K562 (cell line): ENCODE measurements around the gene TFCP2. TPM values are rescaled to one million over a fixed set of nuclear protein-coding genes. Genes with fewer than 3 reads are reported as not detected.
A peak's percentile ranks its signal among the peaks of the same experiment; 100 is the strongest.

Source experiments
- CBX8 ChIP-seq: fragments of 200-600 bp; sonication (generic); IDR thresholded peaks from 2 replicates; pipeline ENCODE4 v1.6.1; 2012; ENCODE audit warnings: borderline replicate concordance, mixed run types, low read depth, mild to moderate bottlenecking, moderate library complexity, mixed read lengths, low read length, control low read depth, inconsistent platforms; ENCODE audit not compliant: poor library complexity, severe bottlenecking; ENCODE audit errors: extremely low read depth
- CHCHD3 ChIP-seq: fragments of 250-450 bp; sonication (Bioruptor Pico); IDR thresholded peaks from 2 replicates; pipeline ENCODE4 v2.1.2; 2022; ENCODE audit warnings: mild to moderate bottlenecking
- CHD1 ChIP-seq: fragments of 200-600 bp; sonication (generic); IDR thresholded peaks from one replicate; pipeline ENCODE4 v1.6.1; 2012; ENCODE audit warnings: mild to moderate bottlenecking, moderate library complexity, low read length, inconsistent platforms
- DACH1 ChIP-seq: fragments of 450-650 bp; IDR thresholded peaks from 2 replicates; pipeline ENCODE4 v1.6.1; 2018; ENCODE audit not compliant: partially characterized antibody
- DPF2 ChIP-seq: fragments of 450-650 bp; IDR thresholded peaks from 2 replicates; pipeline ENCODE4 v1.6.1; 2016
- ELF4 ChIP-seq: fragments of 450-650 bp; formaldehyde crosslinking; IDR thresholded peaks from 2 replicates; pipeline ENCODE4 v1.4.0; 2022; ENCODE audit warnings: missing genetic modification characterization
- GTF2F1 ChIP-seq: IDR thresholded peaks from 2 replicates; pipeline ENCODE4 v1.6.1; 2011; ENCODE audit warnings: low read depth, low read length, improper control_type of control experiment
- LEF1 ChIP-seq: fragments of 450-650 bp; IDR thresholded peaks from 2 replicates; pipeline ENCODE4 v1.6.1; 2016; ENCODE audit warnings: mild to moderate bottlenecking
- SMAD4 ChIP-seq: fragments of 250-450 bp; sonication (Bioruptor Pico); conservative IDR thresholded peaks from 2 replicates; pipeline ENCODE4 v1.8.0; 2021; ENCODE audit warnings: inconsistent platforms, mild to moderate bottlenecking, moderate library complexity
- TEAD1 ChIP-seq, 2 experiments: fragments of 450-650 bp in 1 of 2; sonication (generic) in 1 of 2; formaldehyde crosslinking; IDR thresholded peaks; 2 replicates each; pipeline versions ENCODE4 v1.4.0 to v1.8.0; 2020 to 2022; ENCODE audit warnings: mild to moderate bottlenecking in 2 of 2, missing genetic modification reagents in 1 of 2
- ZNF134 ChIP-seq: fragments of 250-450 bp; sonication (Bioruptor Pico); conservative IDR thresholded peaks from 2 replicates; pipeline ENCODE4 v1.4.0; 2020
- ZNF408 ChIP-seq: fragments of 250-450 bp; sonication (Bioruptor Pico); IDR thresholded peaks from 2 replicates; pipeline ENCODE4 v1.4.0; 2020; ENCODE audit warnings: low read depth, mild to moderate bottlenecking, moderate library complexity
- ZNF695 ChIP-seq: fragments of 450-650 bp; formaldehyde crosslinking; IDR thresholded peaks from 2 replicates; pipeline ENCODE4 v1.4.0; 2020; ENCODE audit warnings: mild to moderate bottlenecking, moderate library complexity
- polyA plus RNA-seq, 8 experiments: library from polyadenylated mRNA; depleted of rRNA in 4 of 8; stranded (reverse) in 5 of 8; unstranded in 3 of 8; fragments of >200 nt; fragmentation: Nextera tagmentation in 2 of 8; fragmentation: Illumina TruSeq in 1 of 8; extraction: Ambion mirVana in 2 of 8; extraction: Trizol in 1 of 8; gene quantifications; 2 replicates each; pipeline versions ENCODE4 v1.2.1 to v1.2.3, GENCODE V29; 2011 to 2014; ENCODE audit warnings: inconsistent platforms in 1 of 8, missing spikeins in 1 of 8
- total RNA-seq, 7 experiments: library from RNA; depleted of rRNA in 6 of 7; stranded (reverse); fragments of >200 nt in 6 of 7; fragmentation: Illumina TruSeq in 2 of 7; extraction: Trizol in 2 of 7; gene quantifications; 2 replicates each; pipeline versions ENCODE4 v1.2.1 to v1.2.3, GENCODE V29; 2011 to 2021; ENCODE audit warnings: low replicate concordance in 1 of 7
- TF ChIP-seq, protein P1 (sequence below): fragments of 450-650 bp; formaldehyde crosslinking; IDR thresholded peaks from 2 replicates; pipeline ENCODE4 v1.4.0; 2022; ENCODE audit warnings: missing genetic modification characterization
- TF ChIP-seq, protein P2 (sequence below), 2 experiments: fragments of 450-650 bp in 1 of 2; IDR thresholded peaks; 2 replicates each; pipeline ENCODE4 v1.6.1; 2011 to 2017; ENCODE audit warnings: low read depth in 2 of 2, antibody characterized with exemption in 1 of 2, borderline replicate concordance in 1 of 2, low read length in 1 of 2, mild to moderate bottlenecking in 1 of 2, mixed read lengths in 1 of 2; ENCODE audit not compliant: control insufficient read depth in 1 of 2
- TF ChIP-seq, protein P3 (sequence below): fragments of 450-650 bp; formaldehyde crosslinking; IDR thresholded peaks from 2 replicates; pipeline ENCODE4 v1.4.0; 2022; ENCODE audit warnings: missing genetic modification characterization
- TF ChIP-seq, protein P4 (sequence below): fragments of 200-800 bp; sonication (Bioruptor generic); IDR thresholded peaks from 2 replicates; pipeline ENCODE4 v1.6.1; 2017; ENCODE audit warnings: missing genetic modification characterization, missing compliant biosample characterization
- TF ChIP-seq, protein P5 (sequence below): fragments of 250-450 bp; sonication (Bioruptor Pico); IDR thresholded peaks from 2 replicates; pipeline ENCODE4 v1.5.0; 2021

Gene TFCP2
- total and polyA plus RNA-seq, 9 of the 15 experiments (the other 6 are each of a cell fraction or from before 2014, with no cell fraction given): 8.0 to 38.9 (median 19.3) TPM

DNA sequence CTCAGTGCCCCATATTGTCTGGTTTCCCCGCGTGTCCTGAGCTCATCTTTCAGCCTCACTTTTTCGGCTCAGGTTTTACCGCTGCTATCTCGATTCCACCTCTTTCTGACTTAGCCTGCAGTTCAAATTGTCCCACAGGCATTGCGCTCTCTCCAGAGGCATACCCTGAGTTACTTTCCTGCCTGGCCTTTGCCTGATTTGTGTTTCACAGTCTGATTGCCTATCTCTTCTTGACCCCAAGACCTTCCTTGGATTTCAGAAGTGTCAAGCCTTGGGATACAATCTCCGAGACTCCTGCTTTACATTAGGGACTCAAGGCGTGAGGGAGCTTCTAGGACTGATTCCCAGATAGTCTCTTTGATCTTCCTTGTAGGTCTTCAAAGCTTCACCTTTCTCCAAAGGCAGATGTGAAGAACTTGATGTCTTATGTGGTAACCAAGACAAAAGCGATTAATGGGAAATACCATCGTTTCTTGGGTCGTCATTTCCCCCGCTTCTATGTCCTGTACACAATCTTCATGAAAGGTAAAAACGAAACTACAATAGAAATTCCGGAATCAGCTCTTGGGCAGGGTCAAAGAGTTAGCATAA lies 124.2 kb downstream of the TFCP2 start (continued):
- TF ChIP-seq, protein P1, sequence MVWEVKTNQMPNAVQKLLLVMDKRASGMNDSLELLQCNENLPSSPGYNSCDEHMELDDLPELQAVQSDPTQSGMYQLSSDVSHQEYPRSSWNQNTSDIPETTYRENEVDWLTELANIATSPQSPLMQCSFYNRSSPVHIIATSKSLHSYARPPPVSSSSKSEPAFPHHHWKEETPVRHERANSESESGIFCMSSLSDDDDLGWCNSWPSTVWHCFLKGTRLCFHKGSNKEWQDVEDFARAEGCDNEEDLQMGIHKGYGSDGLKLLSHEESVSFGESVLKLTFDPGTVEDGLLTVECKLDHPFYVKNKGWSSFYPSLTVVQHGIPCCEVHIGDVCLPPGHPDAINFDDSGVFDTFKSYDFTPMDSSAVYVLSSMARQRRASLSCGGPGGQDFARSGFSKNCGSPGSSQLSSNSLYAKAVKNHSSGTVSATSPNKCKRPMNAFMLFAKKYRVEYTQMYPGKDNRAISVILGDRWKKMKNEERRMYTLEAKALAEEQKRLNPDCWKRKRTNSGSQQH (CRISPR knock-in tag): 0 out of 2 replicates have a peak, but pooled peaks have one; percentile 47
- no peak for TF ChIP-seq CBX8
- 0 out of 2 replicates have a peak, but pooled peaks have one; percentile 19 for TF ChIP-seq SMAD4 (CRISPR knock-in tag)
- no peak for TF ChIP-seq CHCHD3
- TF ChIP-seq CHD1: peak; percentile 68
- no peak for TF ChIP-seq ZNF408 (CRISPR knock-in tag)
- 0 out of 2 replicates have a peak, but pooled peaks have one; percentile 31 for TF ChIP-seq LEF1
- peak in 1 of 2 experiments; percentile 14; a peak in 1 of 4 replicates for TF ChIP-seq TEAD1 (CRISPR knock-in tag; IDR thresholded peaks at IDR 0.05)
- no peak for TF ChIP-seq GTF2F1
- TF ChIP-seq DPF2: 0 out of 2 replicates have a peak, but pooled peaks have one; percentile 36
- no peak for TF ChIP-seq DACH1
- TF ChIP-seq ZNF695 (CRISPR knock-in tag): 0 out of 2 replicates have a peak, but pooled peaks have one; percentile 44
- TF ChIP-seq, protein P2, sequence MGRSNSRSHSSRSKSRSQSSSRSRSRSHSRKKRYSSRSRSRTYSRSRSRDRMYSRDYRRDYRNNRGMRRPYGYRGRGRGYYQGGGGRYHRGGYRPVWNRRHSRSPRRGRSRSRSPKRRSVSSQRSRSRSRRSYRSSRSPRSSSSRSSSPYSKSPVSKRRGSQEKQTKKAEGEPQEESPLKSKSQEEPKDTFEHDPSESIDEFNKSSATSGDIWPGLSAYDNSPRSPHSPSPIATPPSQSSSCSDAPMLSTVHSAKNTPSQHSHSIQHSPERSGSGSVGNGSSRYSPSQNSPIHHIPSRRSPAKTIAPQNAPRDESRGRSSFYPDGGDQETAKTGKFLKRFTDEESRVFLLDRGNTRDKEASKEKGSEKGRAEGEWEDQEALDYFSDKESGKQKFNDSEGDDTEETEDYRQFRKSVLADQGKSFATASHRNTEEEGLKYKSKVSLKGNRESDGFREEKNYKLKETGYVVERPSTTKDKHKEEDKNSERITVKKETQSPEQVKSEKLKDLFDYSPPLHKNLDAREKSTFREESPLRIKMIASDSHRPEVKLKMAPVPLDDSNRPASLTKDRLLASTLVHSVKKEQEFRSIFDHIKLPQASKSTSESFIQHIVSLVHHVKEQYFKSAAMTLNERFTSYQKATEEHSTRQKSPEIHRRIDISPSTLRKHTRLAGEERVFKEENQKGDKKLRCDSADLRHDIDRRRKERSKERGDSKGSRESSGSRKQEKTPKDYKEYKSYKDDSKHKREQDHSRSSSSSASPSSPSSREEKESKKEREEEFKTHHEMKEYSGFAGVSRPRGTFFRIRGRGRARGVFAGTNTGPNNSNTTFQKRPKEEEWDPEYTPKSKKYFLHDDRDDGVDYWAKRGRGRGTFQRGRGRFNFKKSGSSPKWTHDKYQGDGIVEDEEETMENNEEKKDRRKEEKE (IDR thresholded peaks at IDR 0.05; ENCODE audit: borderline replicate concordance in 1 of 2, control insufficient read depth in 1 of 2, low read depth in 2 of 2, low read length in 1 of 2): peak in 1 of 2 experiments; percentile 32; a peak in 1 of 4 replicates
- TF ChIP-seq ELF4 (CRISPR knock-in tag): 0 out of 2 replicates have a peak, but pooled peaks have one; percentile 23
- TF ChIP-seq, protein P3, sequence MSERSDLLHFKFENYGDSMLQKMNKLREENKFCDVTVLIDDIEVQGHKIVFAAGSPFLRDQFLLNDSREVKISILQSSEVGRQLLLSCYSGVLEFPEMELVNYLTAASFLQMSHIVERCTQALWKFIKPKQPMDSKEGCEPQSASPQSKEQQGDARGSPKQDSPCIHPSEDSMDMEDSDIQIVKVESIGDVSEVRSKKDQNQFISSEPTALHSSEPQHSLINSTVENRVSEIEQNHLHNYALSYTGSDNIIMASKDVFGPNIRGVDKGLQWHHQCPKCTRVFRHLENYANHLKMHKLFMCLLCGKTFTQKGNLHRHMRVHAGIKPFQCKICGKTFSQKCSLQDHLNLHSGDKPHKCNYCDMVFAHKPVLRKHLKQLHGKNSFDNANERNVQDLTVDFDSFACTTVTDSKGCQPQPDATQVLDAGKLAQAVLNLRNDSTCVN (CRISPR knock-in tag): 0 out of 2 replicates have a peak, but pooled peaks have one; percentile 36
- TF ChIP-seq ZNF134: 0 out of 2 replicates have a peak, but pooled peaks have one; percentile 27
- TF ChIP-seq, protein P4, sequence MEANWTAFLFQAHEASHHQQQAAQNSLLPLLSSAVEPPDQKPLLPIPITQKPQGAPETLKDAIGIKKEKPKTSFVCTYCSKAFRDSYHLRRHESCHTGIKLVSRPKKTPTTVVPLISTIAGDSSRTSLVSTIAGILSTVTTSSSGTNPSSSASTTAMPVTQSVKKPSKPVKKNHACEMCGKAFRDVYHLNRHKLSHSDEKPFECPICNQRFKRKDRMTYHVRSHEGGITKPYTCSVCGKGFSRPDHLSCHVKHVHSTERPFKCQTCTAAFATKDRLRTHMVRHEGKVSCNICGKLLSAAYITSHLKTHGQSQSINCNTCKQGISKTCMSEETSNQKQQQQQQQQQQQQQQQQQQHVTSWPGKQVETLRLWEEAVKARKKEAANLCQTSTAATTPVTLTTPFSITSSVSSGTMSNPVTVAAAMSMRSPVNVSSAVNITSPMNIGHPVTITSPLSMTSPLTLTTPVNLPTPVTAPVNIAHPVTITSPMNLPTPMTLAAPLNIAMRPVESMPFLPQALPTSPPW: peak; percentile 7; the same call in 1 of the 2 replicates
- TF ChIP-seq, protein P5, sequence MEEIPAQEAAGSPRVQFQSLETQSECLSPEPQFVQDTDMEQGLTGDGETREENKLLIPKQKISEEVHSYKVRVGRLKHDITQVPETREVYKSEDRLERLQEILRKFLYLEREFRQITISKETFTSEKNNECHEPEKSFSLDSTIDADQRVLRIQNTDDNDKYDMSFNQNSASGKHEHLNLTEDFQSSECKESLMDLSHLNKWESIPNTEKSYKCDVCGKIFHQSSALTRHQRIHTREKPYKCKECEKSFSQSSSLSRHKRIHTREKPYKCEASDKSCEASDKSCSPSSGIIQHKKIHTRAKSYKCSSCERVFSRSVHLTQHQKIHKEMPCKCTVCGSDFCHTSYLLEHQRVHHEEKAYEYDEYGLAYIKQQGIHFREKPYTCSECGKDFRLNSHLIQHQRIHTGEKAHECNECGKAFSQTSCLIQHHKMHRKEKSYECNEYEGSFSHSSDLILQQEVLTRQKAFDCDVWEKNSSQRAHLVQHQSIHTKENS: no peak
